GM19238 (cell line): Measurements from ENCODE around the gene MYL12A.
"Not testable (repeated sequence)": the region's sequence is repeated elsewhere in the genome, so short reads cannot be mapped to it uniquely, and the experiment has no call there.

ENCODE experiments used
- DNase-seq: peaks from one replicate; pipeline ENCODE4 v3.0.0; 2011; ENCODE audit warnings: low spot score; ENCODE audit not compliant: insufficient read length

Gene MYL12A

GRCh38 chr18:3247240-3248061, at the start of gene MYL12A:
TSS of gene MYL12A (plus strand) at chr18:3247801. CDS start at chr18:3253248, 5,447 bp downstream.
- DNase-seq, result peak; percentile 78

- not testable (repeated sequence) for DNase-seq
Measured at GRCh38 chr18:3198260-3198860, 49.2 kb upstream of the MYL12A start.

- no peak for DNase-seq
Measured at GRCh38 chr18:3199942-3200645, 47.5 kb upstream of the MYL12A start.

DNA sequence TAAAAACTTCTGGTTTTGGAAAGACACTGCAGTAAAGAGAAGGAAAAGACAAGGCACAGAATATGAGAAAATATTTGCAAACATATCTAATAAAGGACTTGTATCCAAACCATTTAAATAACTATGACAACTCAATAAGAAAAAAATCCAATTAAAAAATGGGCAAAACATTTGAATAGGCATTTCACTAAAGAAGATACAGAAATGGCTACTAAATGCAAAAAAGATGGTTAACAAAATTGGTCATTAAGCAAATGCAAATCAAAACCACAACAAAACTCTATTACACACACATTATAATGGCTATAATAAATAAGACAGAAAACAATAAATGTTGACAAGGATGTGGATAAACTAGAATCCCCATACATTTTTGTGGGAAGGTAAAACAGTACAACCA, 42.4 kb upstream of the MYL12A start:
- DNase-seq, result no peak

DNA sequence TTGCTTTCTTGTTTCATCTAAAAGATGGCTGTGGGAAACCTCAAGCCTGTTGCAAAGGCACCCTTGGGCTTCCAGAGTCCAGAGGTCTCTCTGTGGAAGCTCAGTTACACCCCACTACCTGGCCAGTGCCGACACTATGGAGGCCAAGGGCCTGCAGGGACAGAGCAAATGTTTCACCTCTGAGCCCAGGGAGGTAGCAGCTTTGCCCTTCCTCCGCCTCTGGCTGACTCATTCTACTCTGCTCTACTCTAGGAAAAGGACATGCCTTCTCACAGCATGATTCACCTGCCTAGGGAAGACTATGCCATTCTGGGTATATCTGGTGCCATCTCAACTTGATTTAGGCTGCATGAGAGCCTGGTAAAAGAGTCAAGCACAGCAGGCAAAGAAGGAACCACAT, 40.0 kb upstream of the MYL12A start:
- no peak for DNase-seq

DNA sequence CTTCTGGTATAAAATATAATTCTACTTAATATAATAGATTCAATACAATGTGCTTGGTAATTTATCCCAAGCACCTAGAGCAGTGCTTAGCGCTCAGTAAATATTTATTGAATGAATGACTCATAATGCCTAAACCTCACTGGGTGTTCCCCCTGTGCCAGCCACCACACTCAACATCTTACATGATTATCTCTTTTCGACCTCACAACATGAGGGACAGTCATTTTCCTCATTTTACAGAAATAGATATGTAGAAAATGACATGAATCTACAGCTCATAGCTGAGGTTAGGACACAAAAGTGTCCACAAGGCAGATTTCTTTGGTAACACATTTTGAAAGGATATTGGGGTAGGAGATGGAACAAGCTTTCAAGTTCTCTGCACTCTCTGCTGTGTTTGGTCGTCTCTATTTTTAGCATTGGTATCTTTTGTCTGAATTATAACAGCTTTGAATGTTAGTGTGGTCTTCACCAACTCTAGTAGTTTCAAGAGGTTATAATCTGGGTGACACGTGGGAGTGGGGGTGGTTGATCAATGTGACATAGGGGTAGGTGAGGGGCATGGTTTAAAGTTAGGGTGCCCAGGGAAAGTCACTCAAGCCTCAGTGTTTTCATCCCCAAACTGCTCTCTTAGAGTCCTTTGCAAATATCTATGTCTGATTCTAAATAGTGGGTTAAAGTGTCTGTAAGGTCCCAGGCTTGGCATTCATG, 37.6 kb upstream of the MYL12A start:
- DNase-seq, result no peak

- DNase-seq, result no peak
Measured at GRCh38 chr18:3211236-3211992, 36.2 kb upstream of the MYL12A start.

DNA sequence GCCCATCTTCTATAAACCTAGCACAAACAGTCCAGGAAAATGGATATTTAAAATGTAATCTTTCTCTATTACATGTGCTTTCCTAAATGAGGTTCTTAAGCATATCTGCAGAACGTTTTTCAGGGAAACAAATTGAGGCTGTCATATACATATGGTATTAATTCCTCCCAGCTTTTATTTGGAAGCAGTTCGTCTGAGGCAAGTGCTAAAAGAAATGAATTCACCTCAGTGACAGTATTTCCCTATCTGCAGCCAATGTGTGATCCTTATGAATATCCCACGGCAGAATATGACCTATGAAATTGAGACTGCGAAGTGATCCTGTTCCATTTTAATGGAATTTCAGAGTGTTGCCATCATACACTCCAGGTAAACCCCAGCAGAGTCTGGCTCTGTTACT, 34.9 kb upstream of the MYL12A start:
- no peak for DNase-seq

DNA sequence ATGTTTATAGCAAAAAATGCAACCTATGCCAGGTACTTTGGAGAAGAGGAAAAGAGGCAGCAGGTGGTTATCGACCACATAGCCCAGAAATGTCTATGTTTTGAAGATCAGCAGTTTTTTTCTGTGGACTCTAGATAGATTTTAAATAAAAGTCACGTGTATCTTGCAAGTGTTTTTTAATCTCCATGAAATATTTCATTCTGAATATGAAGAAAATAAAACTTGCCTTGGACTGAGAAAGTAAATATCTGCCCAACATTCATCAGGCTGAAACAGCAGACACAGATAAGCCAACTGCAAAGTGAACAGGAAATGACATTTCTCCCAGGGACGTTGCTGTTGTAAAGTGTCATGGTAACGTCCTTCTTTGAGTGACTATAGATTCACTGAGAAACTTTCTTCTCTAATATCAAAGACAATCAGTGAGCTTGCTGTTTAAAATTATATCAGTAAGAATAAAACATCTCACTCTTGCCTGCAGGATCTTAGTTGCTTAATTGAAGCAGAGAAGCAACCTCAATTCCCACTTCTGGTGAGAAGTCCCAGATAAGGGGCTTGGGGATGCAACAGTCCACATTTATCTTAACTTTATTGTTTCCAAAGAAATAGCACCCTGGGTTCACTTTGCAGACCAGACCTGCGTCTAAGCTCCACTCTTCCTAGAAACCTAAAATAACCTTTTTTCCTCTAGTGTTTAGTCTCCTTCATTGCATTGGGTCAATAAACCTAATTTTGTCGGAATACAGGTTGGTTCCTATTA, 34.1 kb upstream of the MYL12A start:
- DNase-seq, result no peak

- DNase-seq, result no peak
Measured at GRCh38 chr18:3214855-3215637, 32.6 kb upstream of the MYL12A start.

DNA sequence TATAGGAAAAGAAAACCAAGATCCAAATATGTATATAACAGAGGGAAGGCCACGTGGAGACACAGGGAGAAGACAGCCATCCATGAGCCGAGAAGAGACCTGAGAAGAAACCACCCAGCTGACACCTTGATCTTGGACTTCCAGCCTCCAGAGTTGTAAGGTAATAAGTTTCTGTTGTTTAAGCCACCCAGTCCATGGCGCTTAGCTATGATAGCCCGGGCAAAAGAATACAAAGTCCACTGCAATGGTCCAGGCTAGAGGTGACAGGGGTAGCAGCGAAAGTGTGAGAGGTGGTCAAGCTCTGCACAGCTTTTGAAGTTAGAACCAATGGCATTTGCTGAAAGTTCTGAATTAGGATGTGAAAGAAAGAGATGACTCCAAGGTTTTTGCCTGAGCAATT, 30.6 kb upstream of the MYL12A start:
- no peak for DNase-seq

DNA sequence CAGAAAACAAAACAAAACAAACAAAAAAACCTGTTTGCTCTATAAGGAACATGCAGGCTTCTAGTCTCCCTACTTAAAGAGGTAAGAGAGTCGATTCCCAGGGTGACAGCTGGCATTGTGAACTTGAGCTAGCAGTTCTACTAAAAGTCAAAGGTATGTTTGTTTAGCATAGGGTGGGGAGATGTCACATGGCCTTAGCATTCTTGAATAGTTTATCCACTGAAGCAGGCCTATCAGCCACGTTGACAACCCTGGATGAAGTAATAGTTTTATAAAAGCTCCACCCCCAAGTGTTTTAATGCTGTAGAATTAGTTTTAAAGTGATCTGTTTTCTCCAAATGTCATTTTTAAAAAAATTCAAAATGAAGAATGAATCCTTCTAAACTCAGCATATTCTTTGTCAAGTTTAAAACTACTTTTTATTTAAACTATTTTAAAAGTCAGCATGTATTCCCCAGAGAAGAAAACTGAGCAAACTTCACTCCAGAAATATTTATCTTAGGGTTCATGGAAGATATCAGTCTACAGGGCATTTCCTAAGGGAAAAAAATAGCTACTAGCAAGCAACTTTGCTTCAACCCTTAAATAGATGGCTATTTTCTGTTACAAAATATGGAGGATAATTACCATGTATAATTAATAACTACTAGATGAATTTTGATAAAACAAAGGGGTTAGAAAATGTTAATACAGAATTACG, 29.5 kb upstream of the MYL12A start:
- no peak for DNase-seq

- DNase-seq, result no peak
Measured at GRCh38 chr18:3218819-3219218, 28.8 kb upstream of the MYL12A start.

GRCh38 chr18:3219241-3219630, 28.4 kb upstream of the MYL12A start:
- DNase-seq, result no peak

GRCh38 chr18:3219631-3220335, 27.8 kb upstream of the MYL12A start, which contains the start of gene MYOM1:
TSS of gene MYOM1 (minus strand) at chr18:3219968. CDS start at chr18:3215223, 4,745 bp downstream.
- DNase-seq, result no peak

DNA sequence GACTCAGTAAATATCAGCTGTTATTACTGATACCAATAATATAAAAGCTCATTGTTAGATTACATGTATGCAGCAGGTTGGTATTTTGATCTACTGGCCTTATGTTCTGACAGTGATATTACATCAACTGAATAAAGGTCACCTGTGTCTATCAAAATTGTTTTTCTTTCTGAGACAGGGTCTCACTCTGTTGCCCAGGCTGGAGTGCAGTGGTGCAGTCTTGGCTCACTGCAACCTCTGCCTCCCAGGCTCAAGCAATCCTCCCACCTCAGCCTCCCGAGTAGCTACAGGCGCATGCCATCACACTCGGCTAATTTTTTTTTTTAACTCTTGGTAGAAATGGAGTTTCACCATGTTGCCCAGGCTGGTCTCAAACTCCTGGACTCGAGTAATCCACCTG, 26.7 kb upstream of the MYL12A start:
- DNase-seq, result not testable (repeated sequence)

DNA sequence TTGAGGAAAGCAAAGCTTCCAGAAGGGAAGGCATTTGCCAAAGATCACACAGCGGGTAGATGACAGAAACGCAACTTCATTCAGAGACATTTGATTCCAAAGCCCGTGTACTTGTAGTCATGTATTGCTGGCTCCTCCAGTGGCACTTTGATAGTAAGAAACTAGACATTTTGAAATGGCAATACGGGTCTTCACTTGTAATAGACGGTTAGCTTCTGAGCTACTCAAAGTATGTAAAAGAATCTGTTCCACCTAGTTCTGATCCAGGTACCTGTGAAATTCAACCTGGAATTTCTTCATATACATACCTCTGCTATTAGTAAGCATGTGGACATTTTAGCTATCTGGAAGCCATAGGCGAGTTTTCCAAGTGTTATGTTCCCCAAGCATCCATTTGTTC, 26.1 kb upstream of the MYL12A start:
- DNase-seq, result no peak

DNA sequence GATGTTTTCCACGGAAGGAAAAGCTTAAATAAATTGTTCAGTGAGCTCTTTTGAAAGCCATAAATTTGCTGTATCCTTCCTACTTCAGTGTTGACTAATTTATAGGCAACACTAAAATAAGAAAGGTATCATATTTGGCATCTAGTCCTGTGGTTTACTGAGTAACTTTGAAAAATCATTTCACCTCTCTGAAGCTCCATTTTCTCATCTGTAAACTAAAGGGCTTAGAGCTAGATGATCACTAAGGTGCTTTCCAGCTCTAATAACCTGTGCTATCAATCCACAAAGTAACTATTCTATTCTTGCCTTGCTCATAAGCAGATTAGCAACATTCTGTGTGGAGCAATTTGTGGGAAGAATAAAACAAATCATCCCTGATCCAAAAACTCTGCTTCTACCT, 24.2 kb upstream of the MYL12A start:
- no peak for DNase-seq
